ENCODE results near the gene NFIB. TPM values are rescaled to one million over a fixed set of nuclear protein-coding genes. Genes with fewer than 3 reads are reported as not detected.

Gene NFIB
- total and polyA plus RNA-seq, 2 of the 8 experiments (the other 6 are each of a cell fraction or from before 2014, with no cell fraction given) = 2.6 to 13.1 TPM

- TF ChIP-seq JUND (IDR thresholded peaks at IDR 0.05; ENCODE audit: low read length) (no peak), ZNF274 (IDR thresholded peaks at IDR 0.05; ENCODE audit: borderline replicate concordance, extremely low read depth, low read length) (no peak)
Observed at GRCh38 chr9:14095277-14095676, 218.7 kb downstream of the NFIB start (continued).
